ENCODE results near the gene PDGFD.
"Not testable (repeated sequence)": the region's sequence is repeated elsewhere in the genome, so short reads cannot be mapped to it uniquely, and the experiment has no call there.

The PDGFD gene

DNA sequence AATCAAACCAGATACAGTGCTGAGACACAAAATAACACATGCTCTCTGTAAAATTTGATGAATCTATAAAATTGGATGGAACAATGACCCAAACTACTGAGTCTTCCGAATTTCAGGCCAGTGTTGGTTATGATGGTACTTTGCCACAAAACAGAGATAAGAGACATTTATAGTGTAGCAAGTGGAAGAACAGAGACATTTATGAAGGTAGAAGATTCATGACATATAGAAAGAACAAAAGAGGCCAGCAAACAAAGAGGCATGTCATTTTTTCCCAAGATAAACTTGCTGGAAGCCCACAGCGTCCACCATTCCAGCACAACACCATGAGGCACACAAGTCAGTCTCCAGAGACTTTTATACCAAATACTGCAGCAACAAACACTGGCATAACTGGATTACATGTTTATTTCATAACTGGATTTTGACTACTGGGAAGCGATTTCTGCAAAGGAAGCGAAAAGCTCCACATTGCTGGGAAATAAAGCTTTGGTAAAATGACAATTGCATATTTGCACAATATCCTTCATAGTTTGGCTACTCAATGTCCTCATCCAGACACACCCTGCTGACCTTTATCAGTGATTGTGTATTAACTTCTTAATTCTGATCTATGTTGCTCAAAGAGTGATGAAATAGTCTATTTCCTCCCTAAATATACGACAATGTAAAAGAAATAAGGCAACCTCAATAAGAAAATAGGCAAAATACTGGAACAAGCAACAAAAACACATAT, 110.0 kb downstream of the PDGFD start:
- H3K27ac ChIP-seq = no peak overlapping the region
- TF ChIP-seq, protein P1, sequence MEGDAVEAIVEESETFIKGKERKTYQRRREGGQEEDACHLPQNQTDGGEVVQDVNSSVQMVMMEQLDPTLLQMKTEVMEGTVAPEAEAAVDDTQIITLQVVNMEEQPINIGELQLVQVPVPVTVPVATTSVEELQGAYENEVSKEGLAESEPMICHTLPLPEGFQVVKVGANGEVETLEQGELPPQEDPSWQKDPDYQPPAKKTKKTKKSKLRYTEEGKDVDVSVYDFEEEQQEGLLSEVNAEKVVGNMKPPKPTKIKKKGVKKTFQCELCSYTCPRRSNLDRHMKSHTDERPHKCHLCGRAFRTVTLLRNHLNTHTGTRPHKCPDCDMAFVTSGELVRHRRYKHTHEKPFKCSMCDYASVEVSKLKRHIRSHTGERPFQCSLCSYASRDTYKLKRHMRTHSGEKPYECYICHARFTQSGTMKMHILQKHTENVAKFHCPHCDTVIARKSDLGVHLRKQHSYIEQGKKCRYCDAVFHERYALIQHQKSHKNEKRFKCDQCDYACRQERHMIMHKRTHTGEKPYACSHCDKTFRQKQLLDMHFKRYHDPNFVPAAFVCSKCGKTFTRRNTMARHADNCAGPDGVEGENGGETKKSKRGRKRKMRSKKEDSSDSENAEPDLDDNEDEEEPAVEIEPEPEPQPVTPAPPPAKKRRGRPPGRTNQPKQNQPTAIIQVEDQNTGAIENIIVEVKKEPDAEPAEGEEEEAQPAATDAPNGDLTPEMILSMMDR (conservative IDR thresholded peaks at IDR 0.05; ENCODE audit: low read depth) = no peak
- no peak for DNase-seq (ENCODE audit: low spot score)
- ChIA-PET POLR2A (ENCODE audit: low non-redundant PET) (no interaction called here), CTCF (no interaction called here)

DNA sequence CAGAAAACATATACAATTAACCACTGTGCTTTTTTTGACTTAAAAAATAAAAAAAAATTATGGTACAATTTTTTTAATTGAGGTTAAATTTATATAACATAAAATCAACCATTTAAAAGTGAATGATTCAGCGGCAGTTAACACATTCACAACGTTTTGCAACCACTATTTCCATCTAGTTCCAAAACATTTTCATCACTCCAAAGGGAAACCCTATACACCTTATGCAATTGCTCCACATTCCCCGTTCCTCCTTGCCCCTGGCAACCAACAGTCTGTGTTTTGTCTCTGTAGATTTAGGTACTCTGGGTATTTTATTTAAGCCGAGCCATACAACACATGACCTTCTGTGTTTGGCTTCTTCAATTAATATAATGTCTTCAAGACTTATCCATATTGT, 112.2 kb downstream of the PDGFD start:
- DNase-seq (ENCODE audit: low spot score) = no peak
- H3K27ac ChIP-seq = no peak overlapping the region
- ChIA-PET POLR2A (ENCODE audit: low non-redundant PET) (no interaction called here), CTCF (no interaction called here)
- TF ChIP-seq, protein P1 (conservative IDR thresholded peaks at IDR 0.05; ENCODE audit: low read depth) = no peak

DNA sequence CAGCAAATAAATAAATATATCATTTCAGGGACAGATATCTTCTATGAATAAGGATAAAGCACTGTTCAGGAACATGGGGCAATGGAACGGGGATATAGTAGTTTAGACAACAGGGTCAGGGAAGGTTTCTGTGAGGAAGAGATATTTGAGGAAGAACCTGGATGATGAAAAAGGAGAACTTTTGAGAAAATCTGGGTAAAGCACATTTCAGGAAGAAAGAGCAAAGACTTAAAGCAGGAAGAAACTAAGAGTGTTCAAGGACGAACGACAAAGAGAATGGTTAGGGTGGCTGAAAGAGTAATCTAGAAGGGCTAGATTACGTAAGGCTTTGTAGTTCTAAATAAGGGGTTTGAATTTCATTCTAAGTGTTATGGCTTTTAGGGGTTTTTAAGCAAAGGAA, 114.8 kb downstream of the PDGFD start:
- no peak for DNase-seq (ENCODE audit: low spot score)
- ChIA-PET CTCF (no interaction called here), POLR2A (ENCODE audit: low non-redundant PET) (no interaction called here)
- H3K27ac ChIP-seq = no peak overlapping the region
- TF ChIP-seq, protein P1 (conservative IDR thresholded peaks at IDR 0.05; ENCODE audit: low read depth) = no peak

DNA sequence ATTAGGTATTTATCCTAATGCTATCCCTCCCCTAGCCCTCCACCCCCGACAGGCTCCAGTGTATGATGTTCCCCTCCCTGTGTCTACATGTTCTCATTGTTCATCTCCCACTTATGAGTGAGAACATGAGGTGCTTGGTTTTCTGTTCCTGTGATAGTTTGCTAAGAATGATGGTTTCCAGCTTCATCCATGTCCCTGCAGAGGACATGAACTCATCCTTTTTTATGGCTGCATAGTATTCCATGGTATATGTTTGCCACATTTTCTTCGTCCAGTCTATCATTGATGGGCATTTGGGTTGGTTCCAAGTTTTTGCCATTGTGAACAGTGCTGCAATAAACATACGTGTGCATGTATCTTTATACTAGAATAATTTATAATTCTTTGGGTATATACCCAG, 117.1 kb downstream of the PDGFD start:
- DNase-seq (ENCODE audit: low spot score); POLR2A ChIA-PET (ENCODE audit: low non-redundant PET); CTCF ChIA-PET; H3K27ac ChIP-seq: not testable (repeated sequence)

DNA sequence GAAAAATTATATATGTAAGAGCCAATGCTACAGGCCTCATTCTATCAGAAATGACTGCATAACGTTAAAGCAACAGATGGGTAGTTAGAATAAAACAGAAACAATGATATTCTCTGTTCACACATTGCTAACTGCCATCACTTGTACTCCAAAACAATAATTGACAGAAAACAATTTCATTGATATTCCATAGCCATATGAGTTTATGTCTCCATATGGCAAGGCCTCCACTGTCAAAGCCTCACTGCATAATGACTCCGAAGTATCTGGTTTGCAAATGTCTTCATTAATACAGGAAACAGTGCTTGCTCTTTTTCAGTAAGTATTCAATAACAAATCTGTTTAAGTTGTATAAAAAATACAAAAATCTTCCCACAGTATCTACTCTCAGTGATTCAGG, 117.6 kb downstream of the PDGFD start:
- POLR2A ChIA-PET (ENCODE audit: low non-redundant PET) = no interaction called here
- H3K27ac ChIP-seq = no peak overlapping the region
- TF ChIP-seq, protein P1 (conservative IDR thresholded peaks at IDR 0.05; ENCODE audit: low read depth) = no peak
- no peak for DNase-seq (ENCODE audit: low spot score)
- CTCF ChIA-PET = no interaction called here

DNA sequence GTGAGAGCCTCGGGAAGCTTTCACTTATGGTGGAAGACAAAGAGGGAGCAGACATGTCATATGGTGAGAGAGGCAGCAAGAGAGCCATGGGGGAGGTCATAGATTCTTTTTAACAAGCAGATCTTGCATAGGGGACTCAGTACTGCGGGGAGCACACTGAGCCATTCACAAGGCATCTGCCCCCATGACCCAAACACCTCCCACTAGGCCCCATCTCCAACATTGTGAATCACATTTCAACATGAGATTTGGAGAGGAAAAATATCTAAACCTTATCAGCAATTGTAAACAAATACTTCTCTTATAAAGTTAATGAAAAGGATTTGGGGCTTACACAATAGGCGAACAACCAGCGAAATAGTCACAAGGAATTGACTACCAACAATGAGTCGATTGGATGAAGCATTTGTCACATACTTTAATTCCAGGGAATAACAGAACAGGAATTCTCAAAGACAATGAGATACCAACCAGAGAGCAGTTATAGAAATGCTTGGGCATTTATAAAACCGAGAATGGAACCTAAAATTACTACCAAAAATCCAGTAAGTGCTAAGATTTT, 120.2 kb downstream of the PDGFD start:
- no peak for DNase-seq (ENCODE audit: low spot score)
- TF ChIP-seq, protein P1 (conservative IDR thresholded peaks at IDR 0.05; ENCODE audit: low read depth) = no peak
- H3K27ac ChIP-seq = no peak overlapping the region
- POLR2A ChIA-PET (ENCODE audit: low non-redundant PET) = no interaction called here
- CTCF ChIA-PET = no interaction called here

DNA sequence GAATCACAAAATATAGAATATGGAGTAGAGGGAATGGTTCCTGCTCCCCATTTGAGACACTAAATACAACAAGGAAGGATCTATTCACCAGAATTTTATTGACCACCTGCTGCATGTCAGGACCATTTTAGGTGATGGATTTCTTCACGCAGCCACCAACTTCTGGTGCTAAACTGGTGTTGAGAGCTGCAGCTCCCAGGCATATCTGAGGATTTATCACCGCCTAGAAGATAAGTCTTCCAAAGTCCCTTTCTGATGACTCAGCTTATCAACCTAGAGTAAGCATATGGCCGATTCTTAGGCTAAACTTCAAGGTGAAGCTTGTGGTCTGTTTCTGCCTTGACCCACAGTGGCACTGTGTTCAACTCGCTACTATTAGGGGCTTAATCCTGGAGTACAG, 120.8 kb downstream of the PDGFD start:
- ChIA-PET POLR2A (ENCODE audit: low non-redundant PET) (no interaction called here), CTCF (no interaction called here)
- TF ChIP-seq, protein P1 (conservative IDR thresholded peaks at IDR 0.05; ENCODE audit: low read depth) = no peak
- DNase-seq (ENCODE audit: low spot score) = no peak
- no peak overlapping the region for H3K27ac ChIP-seq
